Measurements from ENCODE around the gene TMEM101. TPM values are rescaled to one million over a fixed set of nuclear protein-coding genes. Genes with fewer than 3 reads are reported as not detected.

Gene TMEM101
- total RNA-seq, 4 donors from 2014 or later = 33.6 to 56.9 (median 45.0) TPM

GRCh38 chr17:43995150-43995471 is 19.7 kb downstream of the TMEM101 start:
- no peaks in the 10 kb centered on the region for H3K9me3 ChIP-seq
- no peak overlapping the region for H3K4me3 ChIP-seq (replicated peaks in 1 of 3)
- WGBS, 2 donors = 14 to 22% methylated on average over 12 of the region's 12 CpGs
- no peak for DNase-seq
- no peaks in the 10 kb centered on the region for H3K36me3 ChIP-seq
- no peaks in the 10 kb centered on the region for H3K27me3 ChIP-seq
- peak overlapping the region; percentile 66 to 86 (median 78) for H3K27ac ChIP-seq
- intact Hi-C loops (cut with DNase I) = loop anchor here (2.0 kb wide), 1 partner anchor 50 kb away; no protein-coding TSS in a partner anchor
- TF ChIP-seq CTCF (IDR thresholded peaks at IDR 0.05) (peak in 2 of 6 experiments; percentile 1 to 22), POLR2A (IDR thresholded peaks at IDR 0.05) (no peak)
- H3K4me1 ChIP-seq = peaks cover 6 to 19% of the 10 kb centered on the region in 2 donors

GRCh38 chr17:43994272-43995149 is 20.3 kb downstream of the TMEM101 start:
- Histone ChIP-seq H3K36me3 (no peaks in the 10 kb centered on the region), H3K27ac (peak overlapping the region; percentile 66 to 86 (median 78)), H3K9me3 (no peaks in the 10 kb centered on the region), H3K27me3 (no peaks in the 10 kb centered on the region), H3K4me3 (replicated peaks in 1 of 3) (peak overlapping the region in 1 of 3 donors; percentile 12), H3K4me1 (peaks cover 6 to 19% of the 10 kb centered on the region in 2 donors)
- DNase-seq = peak; percentile 75 to 85
- 25 to 27% methylated on average over 17 to 22 of the region's 52 CpGs for WGBS, 2 donors
- TF ChIP-seq POLR2A (IDR thresholded peaks at IDR 0.05) (no peak), CTCF (IDR thresholded peaks at IDR 0.05) (peak; percentile 91 to 97 (median 93))
- intact Hi-C loops (cut with DNase I) = loop anchor here (2.0 kb wide), 1 partner anchor 50 kb away; no protein-coding TSS in a partner anchor

- TF ChIP-seq POLR2A (IDR thresholded peaks at IDR 0.05) = no peak
- no peak for TF ChIP-seq CTCF (IDR thresholded peaks at IDR 0.05)
- Histone ChIP-seq H3K27ac (no peak overlapping the region), H3K9me3 (no peaks in the 10 kb centered on the region), H3K36me3 (no peaks in the 10 kb centered on the region), H3K27me3 (no peaks in the 10 kb centered on the region), H3K4me1 (peaks cover 10 to 24% of the 10 kb centered on the region in 2 donors), H3K4me3 (replicated peaks in 1 of 3) (no peak overlapping the region)
- 93 to 94% methylated on average over 14 of the region's 14 CpGs for WGBS, 2 donors
- DNase-seq = no peak
- intact Hi-C loops (cut with DNase I) = no loop called here
These were observed 22.1 kb downstream of the TMEM101 start for GRCh38 chr17:43992641-43993040.

GRCh38 chr17:43988301-43988700 is 26.5 kb downstream of the TMEM101 start:
- Histone ChIP-seq H3K4me3 (replicated peaks in 1 of 3) (no peak overlapping the region), H3K27ac (peak overlapping the region; percentile 95 to 99 (median 97)), H3K4me1 (peaks cover 20 to 27% of the 10 kb centered on the region in 2 donors), H3K27me3 (no peaks in the 10 kb centered on the region), H3K9me3 (no peaks in the 10 kb centered on the region), H3K36me3 (no peaks in the 10 kb centered on the region)
- TF ChIP-seq POLR2A (IDR thresholded peaks at IDR 0.05) (peak in 1 of 2 donors; percentile 37), CTCF (IDR thresholded peaks at IDR 0.05) (peak in 1 of 6 experiments; percentile 40)
- peak; percentile 91 for DNase-seq
- intact Hi-C loops (cut with DNase I) = no loop called here
- 28 to 37% methylated on average over 9 of the region's 9 CpGs for WGBS, 2 donors
